ENCODE data around the gene CACNA1C.

CACNA1C gene

DNA sequence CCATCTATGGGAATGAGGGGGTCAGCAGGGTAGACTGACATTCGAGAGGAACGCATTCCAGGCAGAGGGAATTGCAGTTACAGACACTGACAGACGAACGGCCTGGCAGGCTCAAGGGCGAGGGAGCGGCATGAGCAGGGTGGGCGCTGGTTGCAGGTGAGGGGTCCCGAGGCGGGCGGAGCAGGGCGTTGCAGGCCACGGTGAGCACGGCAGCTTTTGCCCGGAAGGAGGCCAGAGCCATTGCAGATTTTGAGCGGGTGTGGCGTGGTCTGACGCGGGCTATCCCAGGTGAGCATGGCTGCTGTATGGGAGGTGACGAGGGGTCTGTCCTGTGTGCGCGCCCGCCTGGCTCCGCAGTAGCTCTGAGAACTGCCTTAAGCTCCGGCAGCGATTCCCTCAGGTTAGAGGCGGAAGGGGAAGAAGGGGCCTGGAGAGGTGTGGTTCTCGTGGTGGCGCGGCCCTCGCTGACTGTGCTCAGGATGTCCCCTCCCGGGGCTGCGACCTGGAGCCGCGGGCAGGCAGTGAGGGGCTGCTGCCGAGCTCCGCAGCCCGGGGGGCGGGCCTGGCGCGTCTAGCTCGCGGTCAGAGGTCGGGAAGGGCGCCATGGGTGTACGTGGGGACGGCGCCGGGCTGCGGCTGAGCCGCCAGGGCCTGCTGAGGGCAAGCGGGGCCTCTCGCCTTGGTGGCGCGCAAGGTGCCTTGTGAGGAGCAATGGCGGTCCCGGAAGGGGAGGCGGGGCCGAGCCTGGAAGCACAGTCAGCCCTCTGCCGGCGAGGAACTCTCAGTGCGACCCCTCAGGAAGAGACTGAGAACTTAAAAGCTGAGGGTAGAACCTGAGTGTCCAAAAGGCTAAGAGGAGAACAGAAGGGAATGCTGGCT is 177.1 kb downstream of the CACNA1C start:
- peaks cover 3% of the 10 kb centered on the region for H3K27me3 ChIP-seq (ENCODE audit: control insufficient read depth, insufficient read depth, low read length)
- no peaks in the 10 kb centered on the region for H3K9me3 ChIP-seq (ENCODE audit: control insufficient read depth, low read length)
- H3K36me3 ChIP-seq (ENCODE audit: control insufficient read depth, insufficient read depth, low read length), result no peaks in the 10 kb centered on the region
- H3K4me1 ChIP-seq (ENCODE audit: control insufficient read depth, insufficient read depth, low read length), result no peaks in the 10 kb centered on the region
- no peak overlapping the region for H3K9ac ChIP-seq (ENCODE audit: low read length)
- H3K4me3 ChIP-seq (ENCODE audit: low read length), result no peak overlapping the region

GRCh38 chr12:2231011-2231595 is 178.3 kb downstream of the CACNA1C start:
- Histone ChIP-seq H3K4me1 (ENCODE audit: control insufficient read depth, insufficient read depth, low read length) (no peaks in the 10 kb centered on the region), H3K36me3 (ENCODE audit: control insufficient read depth, insufficient read depth, low read length) (no peaks in the 10 kb centered on the region), H3K9ac (ENCODE audit: low read length) (no peak overlapping the region), H3K27me3 (ENCODE audit: control insufficient read depth, insufficient read depth, low read length) (peaks cover 3% of the 10 kb centered on the region), H3K9me3 (ENCODE audit: control insufficient read depth, low read length) (no peaks in the 10 kb centered on the region), H3K4me3 (ENCODE audit: low read length) (no peak overlapping the region)

- Histone ChIP-seq H3K9me3 (ENCODE audit: control insufficient read depth, low read length) (no peaks in the 10 kb centered on the region), H3K36me3 (ENCODE audit: control insufficient read depth, insufficient read depth, low read length) (no peaks in the 10 kb centered on the region), H3K27me3 (ENCODE audit: control insufficient read depth, insufficient read depth, low read length) (peaks cover 3% of the 10 kb centered on the region), H3K4me3 (ENCODE audit: low read length) (no peak overlapping the region), H3K9ac (ENCODE audit: low read length) (no peak overlapping the region), H3K4me1 (ENCODE audit: control insufficient read depth, insufficient read depth, low read length) (no peaks in the 10 kb centered on the region)
These were observed 179.2 kb downstream of the CACNA1C start for GRCh38 chr12:2231956-2232355.

GRCh38 chr12:2233034-2233433 is 180.2 kb downstream of the CACNA1C start:
- Histone ChIP-seq H3K4me3 (ENCODE audit: low read length) (no peak overlapping the region), H3K4me1 (ENCODE audit: control insufficient read depth, insufficient read depth, low read length) (no peaks in the 10 kb centered on the region), H3K36me3 (ENCODE audit: control insufficient read depth, insufficient read depth, low read length) (no peaks in the 10 kb centered on the region), H3K9ac (ENCODE audit: low read length) (no peak overlapping the region), H3K27me3 (ENCODE audit: control insufficient read depth, insufficient read depth, low read length) (no peaks in the 10 kb centered on the region), H3K9me3 (ENCODE audit: control insufficient read depth, low read length) (no peaks in the 10 kb centered on the region)

DNA sequence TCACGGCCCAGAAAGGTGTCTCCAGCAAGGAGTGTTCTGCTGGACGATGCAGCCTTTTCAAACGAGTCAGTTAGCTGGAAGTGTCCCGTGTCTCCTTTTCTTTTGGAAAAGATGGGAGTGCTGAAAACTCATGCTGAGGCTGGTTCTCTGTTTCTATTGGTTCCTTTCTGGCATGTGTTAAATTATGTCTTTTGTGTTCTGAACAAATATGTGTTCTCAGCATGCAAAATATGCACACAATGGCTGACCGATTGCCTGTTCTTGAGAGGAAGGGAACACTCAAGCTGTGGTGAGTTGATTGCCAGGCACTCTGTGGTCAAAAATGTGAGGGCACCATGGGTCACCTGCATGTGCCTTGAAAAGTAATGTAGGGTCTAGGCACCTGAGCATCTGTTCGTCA is 181.3 kb downstream of the CACNA1C start:
- no peak overlapping the region for H3K4me3 ChIP-seq (ENCODE audit: low read length)
- no peaks in the 10 kb centered on the region for H3K36me3 ChIP-seq (ENCODE audit: control insufficient read depth, insufficient read depth, low read length)
- no peak overlapping the region for H3K9ac ChIP-seq (ENCODE audit: low read length)
- H3K9me3 ChIP-seq (ENCODE audit: control insufficient read depth, low read length), result no peaks in the 10 kb centered on the region
- no peaks in the 10 kb centered on the region for H3K4me1 ChIP-seq (ENCODE audit: control insufficient read depth, insufficient read depth, low read length)
- no peaks in the 10 kb centered on the region for H3K27me3 ChIP-seq (ENCODE audit: control insufficient read depth, insufficient read depth, low read length)

DNA sequence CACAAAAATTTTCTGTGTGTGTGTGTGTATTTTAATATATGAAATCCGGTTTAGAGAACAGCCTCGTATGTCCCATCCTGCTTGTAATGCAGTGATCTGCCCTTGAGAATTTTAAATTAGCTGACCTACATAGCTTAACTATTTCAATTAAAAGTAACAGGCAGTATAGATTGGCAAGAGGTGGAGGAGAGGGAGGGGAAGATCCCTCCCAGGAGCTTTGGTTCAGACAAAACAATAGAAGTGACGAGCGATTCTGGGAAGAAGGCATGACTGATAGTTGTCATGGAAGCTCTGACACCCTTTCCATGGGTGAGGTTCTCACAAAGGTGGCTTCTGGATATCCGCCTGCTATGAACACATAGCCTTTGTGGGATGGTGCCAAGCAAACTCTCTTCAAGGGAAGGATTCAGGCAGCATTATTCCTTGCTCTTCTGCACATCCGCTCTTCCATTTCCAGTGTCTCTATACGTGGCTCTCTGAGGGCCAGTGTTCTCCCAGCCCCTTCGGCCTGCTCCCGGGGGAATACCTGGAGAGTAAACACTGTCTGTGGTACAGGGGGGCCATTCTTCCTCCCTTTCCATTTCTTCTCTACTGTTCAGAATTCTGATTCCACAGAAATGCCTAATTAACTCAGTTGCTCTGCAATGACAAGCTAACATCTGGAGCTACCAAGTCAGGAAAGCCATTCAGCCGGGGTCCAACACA is 182.0 kb downstream of the CACNA1C start:
- Histone ChIP-seq H3K4me3 (ENCODE audit: low read length) (no peak overlapping the region), H3K9me3 (ENCODE audit: control insufficient read depth, low read length) (no peaks in the 10 kb centered on the region), H3K4me1 (ENCODE audit: control insufficient read depth, insufficient read depth, low read length) (no peaks in the 10 kb centered on the region), H3K27me3 (ENCODE audit: control insufficient read depth, insufficient read depth, low read length) (no peaks in the 10 kb centered on the region), H3K36me3 (ENCODE audit: control insufficient read depth, insufficient read depth, low read length) (no peaks in the 10 kb centered on the region), H3K9ac (ENCODE audit: low read length) (no peak overlapping the region)

DNA sequence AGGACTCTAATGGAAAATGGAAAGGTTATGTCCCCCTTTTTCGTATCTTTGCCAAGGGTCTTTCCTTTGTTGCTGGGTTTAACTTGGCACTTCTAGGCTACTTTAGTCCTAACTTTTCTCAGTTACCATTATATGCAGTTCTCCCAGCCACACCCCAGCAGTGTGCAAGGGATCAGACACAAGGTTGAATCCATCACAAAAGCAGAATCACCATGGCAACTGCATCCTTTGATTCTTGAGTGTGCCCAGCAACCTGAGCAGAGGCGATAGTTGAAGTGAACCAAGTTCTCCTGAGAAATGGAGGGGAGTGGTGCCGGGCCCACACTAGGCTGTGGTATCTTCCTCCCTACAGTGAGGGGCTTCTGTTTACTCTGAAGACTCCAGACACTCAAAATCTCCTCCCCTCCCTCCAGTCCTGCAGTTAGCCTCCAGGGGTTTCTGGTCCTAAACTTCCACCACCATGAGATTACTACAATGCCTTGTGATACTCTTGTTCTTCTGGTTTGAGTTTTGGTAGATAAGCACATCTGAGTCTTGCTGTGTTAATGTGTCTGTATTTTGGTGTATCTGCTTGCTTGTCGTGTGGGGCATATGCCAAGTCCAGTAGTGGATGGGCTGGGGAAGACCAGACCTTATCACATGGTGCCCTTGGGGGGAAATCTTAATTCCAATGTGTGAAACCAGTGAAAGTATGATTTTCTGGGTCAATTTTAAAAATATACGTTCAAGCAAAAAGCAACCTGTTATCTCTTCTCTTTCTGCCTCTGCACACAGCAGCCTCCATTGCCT is 183.9 kb downstream of the CACNA1C start:
- H3K4me1 ChIP-seq (ENCODE audit: control insufficient read depth, insufficient read depth, low read length), result no peaks in the 10 kb centered on the region
- no peak overlapping the region for H3K9ac ChIP-seq (ENCODE audit: low read length)
- H3K4me3 ChIP-seq (ENCODE audit: low read length), result no peak overlapping the region
- H3K27me3 ChIP-seq (ENCODE audit: control insufficient read depth, insufficient read depth, low read length), result no peaks in the 10 kb centered on the region
- H3K36me3 ChIP-seq (ENCODE audit: control insufficient read depth, insufficient read depth, low read length), result no peaks in the 10 kb centered on the region
- H3K9me3 ChIP-seq (ENCODE audit: control insufficient read depth, low read length), result no peaks in the 10 kb centered on the region

GRCh38 chr12:2238111-2238510 is 185.3 kb downstream of the CACNA1C start:
- H3K4me1 ChIP-seq (ENCODE audit: control insufficient read depth, insufficient read depth, low read length), result no peaks in the 10 kb centered on the region
- no peak overlapping the region for H3K9ac ChIP-seq (ENCODE audit: low read length)
- no peak overlapping the region for H3K4me3 ChIP-seq (ENCODE audit: low read length)
- no peaks in the 10 kb centered on the region for H3K27me3 ChIP-seq (ENCODE audit: control insufficient read depth, insufficient read depth, low read length)
- H3K36me3 ChIP-seq (ENCODE audit: control insufficient read depth, insufficient read depth, low read length), result no peaks in the 10 kb centered on the region
- no peaks in the 10 kb centered on the region for H3K9me3 ChIP-seq (ENCODE audit: control insufficient read depth, low read length)

DNA sequence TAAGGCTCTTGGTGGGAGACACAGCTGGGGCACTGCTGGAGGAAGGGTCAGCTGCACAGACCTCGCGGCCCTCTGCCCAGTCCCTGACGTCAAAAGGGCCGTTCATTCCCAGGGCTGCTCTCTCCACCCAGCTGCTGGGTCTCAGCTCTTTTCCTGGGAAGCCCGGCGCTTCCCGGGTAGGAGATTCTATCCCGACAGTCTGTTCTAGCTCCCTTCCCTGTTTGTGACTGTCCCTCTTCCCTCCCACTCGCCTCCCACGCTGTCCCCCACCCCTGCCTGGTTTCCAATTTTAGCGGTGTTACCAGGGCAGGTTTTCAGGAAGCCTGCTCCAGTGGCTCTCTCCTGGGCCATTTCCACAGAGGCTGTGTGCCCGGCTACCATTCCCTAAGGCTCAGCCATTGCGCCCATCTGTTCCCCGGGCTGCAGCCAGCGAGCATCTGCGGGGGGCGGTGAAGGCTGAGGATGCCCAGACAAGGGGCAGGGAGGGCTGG is 186.6 kb downstream of the CACNA1C start:
- H3K36me3 ChIP-seq (ENCODE audit: control insufficient read depth, insufficient read depth, low read length), result no peaks in the 10 kb centered on the region
- no peak overlapping the region for H3K9ac ChIP-seq (ENCODE audit: low read length)
- H3K27me3 ChIP-seq (ENCODE audit: control insufficient read depth, insufficient read depth, low read length), result no peaks in the 10 kb centered on the region
- H3K9me3 ChIP-seq (ENCODE audit: control insufficient read depth, low read length), result no peaks in the 10 kb centered on the region
- H3K4me1 ChIP-seq (ENCODE audit: control insufficient read depth, insufficient read depth, low read length), result no peaks in the 10 kb centered on the region
- no peak overlapping the region for H3K4me3 ChIP-seq (ENCODE audit: low read length)

DNA sequence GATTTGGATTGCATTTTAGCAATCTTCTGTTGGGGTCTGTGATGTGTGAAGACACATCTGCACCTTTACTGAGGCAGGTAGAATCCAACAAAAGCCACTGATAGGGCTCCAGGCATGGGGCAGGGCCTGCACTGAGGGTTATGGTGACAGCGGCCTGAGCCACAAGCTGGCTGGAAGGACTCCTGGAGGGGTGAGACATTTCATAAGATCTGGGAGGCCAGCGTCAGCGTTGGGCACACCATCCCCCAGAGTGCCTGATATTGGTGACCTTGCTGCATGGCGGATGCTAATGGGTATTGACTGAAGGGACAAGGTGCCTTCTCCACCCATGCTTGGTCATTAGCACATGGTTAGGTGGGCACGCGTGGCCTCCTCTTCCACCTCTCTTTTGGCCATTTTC is 187.6 kb downstream of the CACNA1C start:
- Histone ChIP-seq H3K4me3 (ENCODE audit: low read length) (no peak overlapping the region), H3K9me3 (ENCODE audit: control insufficient read depth, low read length) (no peaks in the 10 kb centered on the region), H3K4me1 (ENCODE audit: control insufficient read depth, insufficient read depth, low read length) (no peaks in the 10 kb centered on the region), H3K36me3 (ENCODE audit: control insufficient read depth, insufficient read depth, low read length) (no peaks in the 10 kb centered on the region), H3K27me3 (ENCODE audit: control insufficient read depth, insufficient read depth, low read length) (no peaks in the 10 kb centered on the region), H3K9ac (ENCODE audit: low read length) (no peak overlapping the region)

GRCh38 chr12:2240984-2241383 is 188.2 kb downstream of the CACNA1C start:
- Histone ChIP-seq H3K4me1 (ENCODE audit: control insufficient read depth, insufficient read depth, low read length) (no peaks in the 10 kb centered on the region), H3K9me3 (ENCODE audit: control insufficient read depth, low read length) (no peaks in the 10 kb centered on the region), H3K4me3 (ENCODE audit: low read length) (no peak overlapping the region), H3K9ac (ENCODE audit: low read length) (no peak overlapping the region), H3K27me3 (ENCODE audit: control insufficient read depth, insufficient read depth, low read length) (no peaks in the 10 kb centered on the region), H3K36me3 (ENCODE audit: control insufficient read depth, insufficient read depth, low read length) (no peaks in the 10 kb centered on the region)

Data from mucosa of stomach (tissue), 1 donor.